Esophagus squamous epithelium (tissue), 5 donors: ENCODE results near the gene JPH4. TPM values are rescaled to one million over a fixed set of nuclear protein-coding genes. Genes with fewer than 3 reads are reported as not detected.
A peak's percentile ranks its signal among the peaks of the same experiment; 100 is the strongest.

ENCODE experiments used
- DNase-seq: peaks from one replicate; lab custom pipeline; 2025; lab: John Stamatoyannopoulos, UW
- H3K27ac ChIP-seq, 4 donors: fragments of 200-600 bp; sonication (generic); one replicate each; pipeline ENCODE4 v1.5.1; 2016 to 2019; ENCODE audit warnings: mild to moderate bottlenecking in 1 of 4
- H3K27me3 ChIP-seq, 4 donors: fragments of 200-600 bp; sonication (generic); 1 replicate in 3 of 4; 2 replicates in 1 of 4; pipeline versions ENCODE4 v1.5.1 to v1.6.0; 2017 to 2021; ENCODE audit warnings: antibody characterized with exemption in 1 of 4
- H3K36me3 ChIP-seq, 3 donors: fragments of 200-600 bp; sonication (generic); one replicate each; pipeline ENCODE4 v1.5.1; 2016 to 2019
- H3K4me1 ChIP-seq, 3 donors: fragments of 200-600 bp; sonication (generic); one replicate each; pipeline ENCODE4 v1.5.1; 2017 to 2019
- H3K4me3 ChIP-seq, 4 donors: fragments of 200-600 bp; sonication (generic); 1 replicate in 3 of 4; 2 replicates in 1 of 4; pipeline ENCODE4 v1.5.1; 2016 to 2019; ENCODE audit warnings: mild to moderate bottlenecking in 2 of 4, moderate library complexity in 1 of 4
- H3K9me3 ChIP-seq, 3 donors: fragments of 200-600 bp; sonication (generic); one replicate each; pipeline ENCODE4 v1.5.1; 2016 to 2019
- POLR2A ChIP-seq, 4 donors: fragments of 450-650 bp; IDR thresholded peaks; one replicate each; pipeline ENCODE4 v1.6.1; 2017; ENCODE audit warnings: antibody characterized with exemption in 4 of 4, mild to moderate bottlenecking in 4 of 4, moderate library complexity in 3 of 4
- WGBS, 2 donors: methylation state at CpG; one replicate each; pipeline ENCODE4 v1.1.5; 2018; 5-methylcytosine and 5-hydroxymethylcytosine counted together
- intact Hi-C: fragments of 100-400 bp; cut with DNase I; formaldehyde crosslinking; loops from one replicate; pipeline ENCODE4 v1.15.0; 2022
- total RNA-seq, 4 donors: library from RNA; depleted of rRNA; stranded (reverse); fragments of >200 nt; gene quantifications; one replicate each; pipeline ENCODE4 v1.1.0, GENCODE V29; 2016
- TF ChIP-seq, protein P1 (sequence below), 6 experiments: fragments of 450-650 bp in 4 of 6; fragments of 200-600 bp in 2 of 6; sonication (generic) in 2 of 6; IDR thresholded peaks; one replicate each; pipeline ENCODE4 v1.5.1; 2016 to 2019; ENCODE audit warnings: antibody characterized with exemption in 6 of 6, mild to moderate bottlenecking in 4 of 6, moderate library complexity in 4 of 6
- donor health status: DM: yes; HTN: yes; CAD: no.

The JPH4 gene
- 1 to 10 TPM in 1 of 4 donors, under 1 TPM in 1, not detected in 2; 0.21 to 2.7 TPM for total RNA-seq

DNA sequence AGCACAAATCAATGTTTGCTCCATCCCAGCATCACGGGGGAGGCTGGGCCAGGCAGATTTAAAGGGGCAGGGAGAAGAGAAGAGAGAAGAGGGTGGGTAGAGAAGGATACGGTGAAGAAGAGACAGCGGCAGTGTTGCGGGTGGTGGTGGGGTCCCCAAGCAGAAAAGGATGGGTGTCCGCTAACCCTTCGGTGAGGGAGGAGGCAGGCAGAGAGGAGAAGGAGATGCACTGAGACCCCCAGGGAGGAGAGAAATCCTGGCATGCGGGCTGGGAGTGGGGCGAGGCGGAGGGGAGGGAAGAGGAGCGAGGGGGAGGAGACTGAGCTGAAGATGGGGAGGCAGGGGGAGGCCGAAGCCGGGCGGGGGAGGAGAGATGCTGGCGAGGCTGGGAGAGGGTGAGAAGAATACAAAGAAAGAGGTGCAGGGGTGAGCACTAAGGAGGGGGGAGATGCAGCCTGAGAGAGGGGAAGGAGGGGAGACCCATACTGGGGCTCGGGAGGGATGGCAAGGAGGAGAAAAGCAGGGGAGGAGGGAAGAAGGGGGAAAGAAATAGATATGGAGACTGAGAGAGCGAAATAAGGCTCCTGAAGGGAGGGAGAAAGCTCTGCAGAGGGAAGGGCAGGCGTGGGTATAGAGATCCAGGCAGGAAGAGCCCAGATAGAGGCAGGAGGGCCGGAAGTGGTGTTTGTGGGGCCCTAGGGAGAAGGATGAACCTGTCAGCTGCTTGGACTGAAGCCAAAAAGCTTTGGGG is at the start of gene JPH4:
Gene JPH4 (minus strand): TSS at position 231 of the 751 bp plus-strand sequence. CDS start 1,337 bp downstream, outside the sequence.
- peaks cover 13 to 85% (median 21%) of the 10 kb centered on the region in 4 donors for H3K27me3 ChIP-seq
- peak within 1 kb of the TSS in 2 of 4 donors; percentile 26 to 59 for H3K4me3 ChIP-seq
- TF ChIP-seq, protein P1, sequence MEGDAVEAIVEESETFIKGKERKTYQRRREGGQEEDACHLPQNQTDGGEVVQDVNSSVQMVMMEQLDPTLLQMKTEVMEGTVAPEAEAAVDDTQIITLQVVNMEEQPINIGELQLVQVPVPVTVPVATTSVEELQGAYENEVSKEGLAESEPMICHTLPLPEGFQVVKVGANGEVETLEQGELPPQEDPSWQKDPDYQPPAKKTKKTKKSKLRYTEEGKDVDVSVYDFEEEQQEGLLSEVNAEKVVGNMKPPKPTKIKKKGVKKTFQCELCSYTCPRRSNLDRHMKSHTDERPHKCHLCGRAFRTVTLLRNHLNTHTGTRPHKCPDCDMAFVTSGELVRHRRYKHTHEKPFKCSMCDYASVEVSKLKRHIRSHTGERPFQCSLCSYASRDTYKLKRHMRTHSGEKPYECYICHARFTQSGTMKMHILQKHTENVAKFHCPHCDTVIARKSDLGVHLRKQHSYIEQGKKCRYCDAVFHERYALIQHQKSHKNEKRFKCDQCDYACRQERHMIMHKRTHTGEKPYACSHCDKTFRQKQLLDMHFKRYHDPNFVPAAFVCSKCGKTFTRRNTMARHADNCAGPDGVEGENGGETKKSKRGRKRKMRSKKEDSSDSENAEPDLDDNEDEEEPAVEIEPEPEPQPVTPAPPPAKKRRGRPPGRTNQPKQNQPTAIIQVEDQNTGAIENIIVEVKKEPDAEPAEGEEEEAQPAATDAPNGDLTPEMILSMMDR (IDR thresholded peaks at IDR 0.05): no peak
- TF ChIP-seq POLR2A (IDR thresholded peaks at IDR 0.05): no peak
- H3K36me3 ChIP-seq: no peaks in the 10 kb centered on the region
- H3K9me3 ChIP-seq: no peaks in the 10 kb centered on the region
- intact Hi-C loops: no loop called here
- peaks cover 14 to 34% (median 18%) of the 10 kb centered on the region in 3 donors for H3K4me1 ChIP-seq
- WGBS, 2 donors: 22 to 25% methylated on average over 14 to 18 of the region's 18 CpGs
- DNase-seq: no peak
- H3K27ac ChIP-seq: no peak within 1 kb of the TSS

- peaks cover 0 to 21% (median 10%) of the 10 kb centered on the region in 3 donors for H3K9me3 ChIP-seq
- H3K36me3 ChIP-seq: no peaks in the 10 kb centered on the region
- no peak overlapping the region for H3K27ac ChIP-seq
- H3K4me1 ChIP-seq: peaks cover 0 to 14% (median 5%) of the 10 kb centered on the region in 3 donors
- no peak for TF ChIP-seq POLR2A (IDR thresholded peaks at IDR 0.05)
- TF ChIP-seq, protein P1 (IDR thresholded peaks at IDR 0.05): no peak
- no peak overlapping the region for H3K4me3 ChIP-seq
- no peaks in the 10 kb centered on the region for H3K27me3 ChIP-seq
- WGBS, 2 donors: 78 to 88% methylated on average over 6 of the region's 6 CpGs
- intact Hi-C loops: no loop called here
- no peak for DNase-seq
Observed at GRCh38 chr14:23627961-23628360, 49.4 kb upstream of the JPH4 start.

GRCh38 chr14:23626946-23627345 is 48.4 kb upstream of the JPH4 start:
- intact Hi-C loops: no loop called here
- no peak for DNase-seq
- no peaks in the 10 kb centered on the region for H3K36me3 ChIP-seq

DNA sequence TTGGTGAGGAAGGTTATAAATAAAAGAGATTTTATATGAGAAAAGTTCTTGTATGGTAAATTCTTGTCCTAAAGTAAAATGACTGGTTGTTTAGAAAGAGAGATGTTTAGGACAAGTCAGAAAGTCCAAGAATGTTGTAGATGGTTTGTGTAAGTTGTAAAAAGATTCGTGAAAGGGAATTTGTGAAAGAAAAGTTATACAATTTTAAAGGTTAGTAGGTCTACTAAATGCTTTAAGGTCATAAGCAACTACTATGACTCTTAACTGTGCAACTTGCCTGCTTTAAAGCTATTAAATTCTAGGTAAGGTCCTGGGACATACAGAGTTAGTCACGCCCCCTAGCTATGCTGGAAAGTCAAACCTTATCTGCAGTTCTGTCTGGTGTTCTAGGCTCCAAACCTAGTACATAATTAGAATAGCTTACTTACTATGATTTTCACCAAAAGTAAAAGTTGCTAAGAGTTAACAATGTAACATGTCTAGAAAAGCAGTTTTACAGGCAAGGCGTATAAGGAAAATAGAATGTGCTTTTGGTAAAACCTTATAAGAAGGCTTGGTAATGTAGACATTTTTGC is 46.3 kb upstream of the JPH4 start:
- Histone ChIP-seq H3K9me3 (peaks cover 0 to 21% (median 10%) of the 10 kb centered on the region in 3 donors), H3K4me3 (no peak overlapping the region), H3K27me3 (peaks cover 0 to 9% (median 0%) of the 10 kb centered on the region in 4 donors), H3K27ac (no peak overlapping the region), H3K36me3 (no peaks in the 10 kb centered on the region), H3K4me1 (no peaks in the 10 kb centered on the region)
- 89 to 90% methylated on average over 3 of the region's 3 CpGs for WGBS, 2 donors
- no peak for TF ChIP-seq POLR2A (IDR thresholded peaks at IDR 0.05)
- TF ChIP-seq, protein P1 (IDR thresholded peaks at IDR 0.05): no peak
- no peak for DNase-seq
- intact Hi-C loops: no loop called here

More at GRCh38 chr14:23626946-23627345, 48.4 kb upstream of the JPH4 start:
- no peak overlapping the region for H3K4me3 ChIP-seq
- no peak for TF ChIP-seq POLR2A (IDR thresholded peaks at IDR 0.05)
- TF ChIP-seq, protein P1 (IDR thresholded peaks at IDR 0.05): no peak
- peaks cover 0 to 9% (median 5%) of the 10 kb centered on the region in 3 donors for H3K4me1 ChIP-seq
- H3K27ac ChIP-seq: no peak overlapping the region
- peaks cover 0 to 21% (median 10%) of the 10 kb centered on the region in 3 donors for H3K9me3 ChIP-seq
- peaks cover 0 to 7% (median 0%) of the 10 kb centered on the region in 4 donors for H3K27me3 ChIP-seq

- H3K9me3 ChIP-seq: peaks cover 0 to 21% (median 10%) of the 10 kb centered on the region in 3 donors
- no peak for DNase-seq
- H3K4me3 ChIP-seq: no peak overlapping the region
- intact Hi-C loops: no loop called here
- TF ChIP-seq POLR2A (IDR thresholded peaks at IDR 0.05): no peak
- TF ChIP-seq, protein P1 (IDR thresholded peaks at IDR 0.05): no peak
- no peaks in the 10 kb centered on the region for H3K4me1 ChIP-seq
- H3K27me3 ChIP-seq: peaks cover 0 to 9% (median 0%) of the 10 kb centered on the region in 4 donors
- no peak overlapping the region for H3K27ac ChIP-seq
- no peaks in the 10 kb centered on the region for H3K36me3 ChIP-seq
Observed at GRCh38 chr14:23623962-23624361, 45.4 kb upstream of the JPH4 start.
